IMR-90 (cell line): ENCODE data around the gene TMEM215. TPM values are rescaled to one million over a fixed set of nuclear protein-coding genes. Genes with fewer than 3 reads are reported as not detected.

Source experiments
- ATAC-seq: fragments of 200-7000 bp; cut with Tn5 transposase; 2 replicates; pipeline ENCODE4 v1.9.1; 2020; ENCODE audit warnings: low read depth, mild to moderate bottlenecking, moderate library complexity
- BruUV-seq: library from RNA; stranded (reverse); fragments of 400-500 nt; replicated peaks from 2 replicates; lab custom pipeline; 2021; lab: Mats Ljungman, UMichigan
- CTCF ChIA-PET: fragments of 300-600 bp; formaldehyde crosslinking; extraction: SDS; loops from one replicate; lab custom pipeline; 2021; ENCODE audit warnings: antibody characterized with exemption; lab: Yijun Ruan, JAX
- POLR2A ChIA-PET: fragments of 300-600 bp; sonication (Branson Sonifier 250); formaldehyde crosslinking; loops from one replicate; lab custom pipeline; 2022; ENCODE audit warnings: antibody characterized with exemption; ENCODE audit not compliant: unreplicated experiment; lab: Charles Lee
- DNase-seq: peaks from one replicate; pipeline ENCODE4 v3.0.0; 2013
- H2AFZ ChIP-seq: replicated peaks from 2 replicates; pipeline ENCODE3; 2013; ENCODE audit warnings: low read length, mild to moderate bottlenecking; ENCODE audit not compliant: poor library complexity
- H2AK5ac ChIP-seq: 2 replicates; pipeline ENCODE4 v1.6.1; 2013; ENCODE audit warnings: low read depth, low read length, inconsistent platforms
- H2AK9ac ChIP-seq: replicated peaks from 2 replicates; pipeline ENCODE3; 2013; ENCODE audit warnings: mild to moderate bottlenecking, low read depth, low read length, moderate library complexity; ENCODE audit not compliant: poor library complexity
- H2BK120ac ChIP-seq: 2 replicates; pipeline ENCODE4 v1.6.1; 2013; ENCODE audit warnings: low read depth, low read length, inconsistent platforms
- H2BK15ac ChIP-seq: 3 replicates; pipeline ENCODE4 v1.6.1; 2013; ENCODE audit warnings: low read depth, low read length, inconsistent platforms
- H2BK20ac ChIP-seq: 2 replicates; pipeline ENCODE4 v1.6.1; 2013; ENCODE audit warnings: low read depth, mild to moderate bottlenecking, inconsistent platforms, low read length, moderate library complexity
- H2BK5ac ChIP-seq: 2 replicates; pipeline ENCODE4 v1.6.1; 2013; ENCODE audit warnings: mild to moderate bottlenecking, low read depth, low read length, inconsistent platforms; ENCODE audit not compliant: poor library complexity, severe bottlenecking
- H3K14ac ChIP-seq: replicated peaks from 2 replicates; pipeline ENCODE4 v1.6.1; 2013; ENCODE audit warnings: low read depth, low read length, inconsistent platforms
- H3K18ac ChIP-seq: 2 replicates; pipeline ENCODE4 v1.6.1; 2013; ENCODE audit warnings: low read depth, low read length, control low read depth
- H3K23ac ChIP-seq: 2 replicates; pipeline ENCODE4 v1.6.1; 2013; ENCODE audit warnings: low read depth, low read length, inconsistent platforms
- H3K27ac ChIP-seq: 2 replicates; pipeline ENCODE4 v1.5.1; 2013; ENCODE audit warnings: mild to moderate bottlenecking, control low read depth, low read length; ENCODE audit not compliant: insufficient read depth
- H3K27me3 ChIP-seq: 2 replicates; pipeline ENCODE4 v1.6.1; 2013; ENCODE audit warnings: low read length; ENCODE audit not compliant: control insufficient read depth, insufficient read depth
- H3K36me3 ChIP-seq: 2 replicates; pipeline ENCODE4 v1.6.1; 2013; ENCODE audit warnings: low read length, mixed read lengths; ENCODE audit not compliant: control insufficient read depth, insufficient read depth
- H3K4ac ChIP-seq: 2 replicates; pipeline ENCODE4 v1.6.1; 2013; ENCODE audit warnings: low read depth, low read length, inconsistent platforms
- H3K4me1 ChIP-seq: 2 replicates; pipeline ENCODE4 v1.6.1; 2013; ENCODE audit warnings: low read length, mixed read lengths; ENCODE audit not compliant: control insufficient read depth, insufficient read depth
- H3K4me2 ChIP-seq: 2 replicates; pipeline ENCODE4 v1.6.1; 2013; ENCODE audit warnings: low read depth, mild to moderate bottlenecking, control low read depth, low read length, moderate library complexity
- H3K4me3 ChIP-seq: 2 replicates; pipeline ENCODE4 v1.5.1; 2013; ENCODE audit warnings: low read depth, mild to moderate bottlenecking, control low read depth, low read length, moderate library complexity; ENCODE audit not compliant: insufficient read depth
- H3K56ac ChIP-seq: 2 replicates; pipeline ENCODE4 v1.6.1; 2013; ENCODE audit warnings: low read length, inconsistent platforms; ENCODE audit not compliant: insufficient read depth; ENCODE audit errors: extremely low read depth
- H3K79me1 ChIP-seq, 2 experiments: 2 replicates each; pipeline ENCODE4 v1.6.1; 2013; ENCODE audit warnings: low read length in 2 of 2, inconsistent platforms in 1 of 2, low read depth in 1 of 2
- H3K9ac ChIP-seq: 2 replicates; pipeline ENCODE4 v1.6.1; 2013; ENCODE audit warnings: low read depth, low read length, control low read depth
- H3K9me1 ChIP-seq: 2 replicates; pipeline ENCODE4 v1.6.1; 2013; ENCODE audit warnings: low read length, inconsistent platforms; ENCODE audit not compliant: insufficient read depth
- H3K9me3 ChIP-seq: 2 replicates; pipeline ENCODE4 v1.6.1; 2013; ENCODE audit warnings: low read length; ENCODE audit not compliant: control insufficient read depth, insufficient read depth
- H4K20me1 ChIP-seq: 2 replicates; pipeline ENCODE4 v1.6.1; 2013; ENCODE audit warnings: low read length, inconsistent platforms; ENCODE audit not compliant: insufficient read depth
- H4K5ac ChIP-seq: 2 replicates; pipeline ENCODE4 v1.6.1; 2013; ENCODE audit warnings: mild to moderate bottlenecking, low read depth, low read length, control low read depth
- H4K8ac ChIP-seq, 2 experiments: 2 replicates each; pipeline ENCODE4 v1.6.1; 2013; ENCODE audit warnings: low read depth in 2 of 2, low read length in 2 of 2, control low read depth in 1 of 2, inconsistent platforms in 1 of 2
- H4K91ac ChIP-seq: 2 replicates; pipeline ENCODE4 v1.6.1; 2013; ENCODE audit warnings: low read depth, low read length, inconsistent platforms; ENCODE audit not compliant: insufficient read depth
- MAFK ChIP-seq: IDR thresholded peaks from 2 replicates; pipeline ENCODE4 v1.6.1; 2012; ENCODE audit warnings: low read depth, low read length, improper control_type of control experiment
- MXI1 ChIP-seq: IDR thresholded peaks from 2 replicates; pipeline ENCODE4 v1.6.1; 2012; ENCODE audit warnings: low read depth, mild to moderate bottlenecking, low read length, moderate library complexity, borderline replicate concordance
- WGBS, 2 experiments: methylation state at CpG; one replicate each; pipeline versions ENCODE4 v1.1.5 to v1.1.7; 2013; ENCODE audit warnings: missing lambda C conversion rate in 2 of 2; ENCODE audit not compliant: insufficient read length in 1 of 2; ENCODE audit errors: extremely low coverage in 2 of 2; 5-methylcytosine and 5-hydroxymethylcytosine counted together
- dilution Hi-C: fragments of 300-500 bp; cut with HindIII; formaldehyde crosslinking; loops from one replicate; pipeline ENCODE4 v1.14.3; 2018; ENCODE audit warnings: low sequenced_read_pairs; ENCODE audit not compliant: unreplicated experiment
- in situ Hi-C: fragments of 300-500 bp; cut with MboI; formaldehyde crosslinking; loops from 3 replicates; pipeline ENCODE4 v1.14.3; 2019; ENCODE audit warnings: low sequenced_read_pairs, inconsistent platforms, mixed read lengths
- intact Hi-C: fragments of 100-400 bp; cut with micrococcal nuclease; formaldehyde crosslinking; loops from 2 replicates; pipeline ENCODE4 v1.10.0; 2022
- polyA plus RNA-seq, 3 experiments: library from polyadenylated mRNA; depleted of rRNA; stranded (reverse); fragments of >200 nt; gene quantifications; 2 replicates each; pipeline ENCODE4 v1.2.3, GENCODE V29; 2012; ENCODE audit warnings: low replicate concordance in 1 of 3
- total RNA-seq: library from RNA; depleted of rRNA; stranded (reverse); fragments of >200 nt; gene quantifications from 2 replicates; pipeline ENCODE4 v1.2.3, GENCODE V29; 2012

TMEM215 gene
- total and polyA plus RNA-seq, 2 of the 4 experiments (the other 2 are of a cell fraction): not detected

- WGBS, 2 experiments: no CpG with 5 or more reads among the region's 2 CpGs
- Histone ChIP-seq H4K8ac (no peak overlapping the region), H3K27ac (no peak overlapping the region), H2AFZ (no peak overlapping the region), H3K4me3 (no peak overlapping the region), H3K4me1 (no peaks in the 10 kb centered on the region), H3K9me3 (no peaks in the 10 kb centered on the region), H3K14ac (no peak overlapping the region), H4K20me1 (no peaks in the 10 kb centered on the region), H2AK9ac (no peak overlapping the region), H2BK120ac (no peak overlapping the region), H4K5ac (no peak overlapping the region), H3K79me1 (no peaks in the 10 kb centered on the region), H3K9ac (no peak overlapping the region), H3K56ac (no peak overlapping the region), H3K9me1 (no peaks in the 10 kb centered on the region), H3K36me3 (no peaks in the 10 kb centered on the region), H3K4ac (no peak overlapping the region), H3K4me2 (no peak overlapping the region), H2BK5ac (no peak overlapping the region), H2AK5ac (no peak overlapping the region), H2BK15ac (no peak overlapping the region), H3K23ac (no peak overlapping the region), H3K18ac (no peak overlapping the region), H2BK20ac (no peak overlapping the region), H3K27me3 (no peaks in the 10 kb centered on the region), H4K91ac (no peak overlapping the region)
- TF ChIP-seq MAFK (no peak), MXI1 (no peak)
- BruUV-seq: no TSS peak
- dilution Hi-C loops: no loop called here
- ChIA-PET POLR2A (no interaction called here), CTCF (no interaction called here)
- in situ Hi-C loops: no loop called here
- DNase-seq (peak; percentile 1), ATAC-seq (no peak)
- intact Hi-C loops: loop anchor here (10.0 kb wide), 1 partner anchor 97 kb away; no protein-coding TSS in a partner anchor
These were observed 41.0 kb upstream of the TMEM215 start for GRCh38 chr9:32742296-32742695.
